ENCODE results near the gene SEMA4C. TPM values are rescaled to one million over a fixed set of nuclear protein-coding genes. Genes with fewer than 3 reads are reported as not detected.

The SEMA4C gene
- total RNA-seq, 2 experiments from 2014 or later = 0.06 to 0.19 TPM

DNA sequence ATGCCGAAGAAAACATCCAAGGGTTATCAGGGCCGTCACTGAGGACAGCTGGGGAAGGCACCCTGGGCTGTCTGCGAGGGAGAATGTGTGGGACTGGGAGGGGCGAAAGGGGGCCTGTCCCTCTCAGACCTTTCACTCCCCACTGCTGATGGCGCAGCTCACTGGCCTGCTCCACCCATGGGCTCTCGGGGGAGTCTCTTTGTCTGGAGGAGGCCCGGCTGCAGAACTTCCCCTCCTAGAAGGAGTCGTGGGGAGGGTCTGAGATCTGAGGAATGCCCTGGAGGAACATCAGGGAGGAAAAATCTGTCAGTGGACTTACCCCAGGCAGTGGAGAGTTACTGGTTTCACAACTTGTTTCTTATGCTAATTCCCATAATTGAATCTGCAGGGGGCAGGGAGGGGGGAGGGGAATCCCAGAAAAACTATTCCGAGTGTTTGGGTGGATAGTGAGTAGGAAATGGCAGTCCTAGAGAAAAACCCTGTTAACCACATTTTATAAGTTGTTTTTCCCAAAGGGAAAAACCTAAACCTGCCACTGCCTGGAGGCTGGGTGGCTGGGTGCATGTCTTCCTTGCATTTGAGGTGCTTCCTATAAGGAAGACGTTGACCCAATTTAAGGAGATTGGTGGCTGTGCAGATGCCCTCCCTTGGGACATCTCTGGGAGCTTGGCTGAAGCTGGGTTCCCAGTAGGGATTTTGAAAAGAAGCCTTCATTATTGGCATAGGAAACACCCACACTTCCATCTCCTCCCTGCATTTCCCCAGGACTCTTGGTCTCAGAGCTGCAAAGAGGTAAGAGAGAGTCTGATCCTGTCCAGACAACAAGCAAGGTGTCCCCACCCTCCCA lies 11.7 kb upstream of the SEMA4C start:
- POLR2A ChIA-PET = interaction anchor here (0.7 to 1.2 kb wide), 2 partner anchors 10 to 19 kb away, joined by 4 to 5 read pairs; no protein-coding TSS in a partner anchor
- no peak overlapping the region for H3K4me3 ChIP-seq (ENCODE audit: low read depth, low read length, poor library complexity, severe bottlenecking)
- no peaks in the 10 kb centered on the region for H3K4me1 ChIP-seq (ENCODE audit: insufficient read depth, low read length, poor library complexity, severe bottlenecking)
- no peaks in the 10 kb centered on the region for H3K9me3 ChIP-seq (ENCODE audit: low read length)
- BruUV-seq (replicated peaks) = no TSS peak
- no peaks in the 10 kb centered on the region for H3K36me3 ChIP-seq (ENCODE audit: insufficient read depth, low read length)
- H2AFZ ChIP-seq (ENCODE audit: low read length) = no peak overlapping the region
- intact Hi-C loops (cut with micrococcal nuclease; ENCODE audit: unreplicated experiment) = no loop called here
- CTCF ChIA-PET (ENCODE audit: unreplicated experiment) = no interaction called here
- TF ChIP-seq, protein P1, sequence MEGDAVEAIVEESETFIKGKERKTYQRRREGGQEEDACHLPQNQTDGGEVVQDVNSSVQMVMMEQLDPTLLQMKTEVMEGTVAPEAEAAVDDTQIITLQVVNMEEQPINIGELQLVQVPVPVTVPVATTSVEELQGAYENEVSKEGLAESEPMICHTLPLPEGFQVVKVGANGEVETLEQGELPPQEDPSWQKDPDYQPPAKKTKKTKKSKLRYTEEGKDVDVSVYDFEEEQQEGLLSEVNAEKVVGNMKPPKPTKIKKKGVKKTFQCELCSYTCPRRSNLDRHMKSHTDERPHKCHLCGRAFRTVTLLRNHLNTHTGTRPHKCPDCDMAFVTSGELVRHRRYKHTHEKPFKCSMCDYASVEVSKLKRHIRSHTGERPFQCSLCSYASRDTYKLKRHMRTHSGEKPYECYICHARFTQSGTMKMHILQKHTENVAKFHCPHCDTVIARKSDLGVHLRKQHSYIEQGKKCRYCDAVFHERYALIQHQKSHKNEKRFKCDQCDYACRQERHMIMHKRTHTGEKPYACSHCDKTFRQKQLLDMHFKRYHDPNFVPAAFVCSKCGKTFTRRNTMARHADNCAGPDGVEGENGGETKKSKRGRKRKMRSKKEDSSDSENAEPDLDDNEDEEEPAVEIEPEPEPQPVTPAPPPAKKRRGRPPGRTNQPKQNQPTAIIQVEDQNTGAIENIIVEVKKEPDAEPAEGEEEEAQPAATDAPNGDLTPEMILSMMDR (conservative IDR thresholded peaks at IDR 0.05; ENCODE audit: low read length) = no peak
- no peak for DNase-seq (ENCODE audit: low spot score)
- no peaks in the 10 kb centered on the region for H3K79me2 ChIP-seq (ENCODE audit: insufficient read depth, low read depth, low read length)
- H4K20me1 ChIP-seq (ENCODE audit: insufficient read depth, low read length) = no peaks in the 10 kb centered on the region
- no peaks in the 10 kb centered on the region for H3K9me2 ChIP-seq (ENCODE audit: insufficient read depth, low read length)
- no peak overlapping the region for H3K27ac ChIP-seq (ENCODE audit: low read depth, low read length, poor library complexity, severe bottlenecking)
- H3K4me2 ChIP-seq (ENCODE audit: low read length) = no peak overlapping the region

DNA sequence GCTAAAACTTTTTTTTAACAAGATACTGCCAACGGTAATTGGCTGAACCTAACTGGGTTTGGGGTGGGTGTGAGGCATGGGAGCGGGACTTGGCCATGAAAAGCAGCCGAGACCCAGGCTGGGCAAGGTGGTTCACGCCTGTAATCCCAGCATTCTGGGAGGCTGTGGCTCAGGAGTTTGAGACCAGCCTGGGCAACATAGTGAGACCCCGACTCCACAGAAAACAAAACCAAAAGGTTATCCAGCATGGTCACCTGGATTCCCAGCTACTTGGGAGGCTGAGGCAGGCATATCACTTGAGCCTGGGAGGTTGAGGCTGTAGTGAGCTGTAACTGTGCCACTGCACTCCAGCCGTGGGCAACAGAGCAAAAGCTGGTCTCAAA lies 11.0 kb upstream of the SEMA4C start:
- no peaks in the 10 kb centered on the region for H3K79me2 ChIP-seq (ENCODE audit: insufficient read depth, low read depth, low read length)
- no TSS peak for BruUV-seq (replicated peaks)
- DNase-seq (ENCODE audit: low spot score) = no peak
- H2AFZ ChIP-seq (ENCODE audit: low read length) = no peak overlapping the region
- H3K27ac ChIP-seq (ENCODE audit: low read depth, low read length, poor library complexity, severe bottlenecking) = no peak overlapping the region
- CTCF ChIA-PET (ENCODE audit: unreplicated experiment) = no interaction called here
- POLR2A ChIA-PET = interaction anchor here (0.6 to 1.2 kb wide), 3 partner anchors 10 to 101 kb away, joined by 3 to 5 read pairs (median 4); no protein-coding TSS in a partner anchor
- H3K4me2 ChIP-seq (ENCODE audit: low read length) = no peak overlapping the region
- no peak overlapping the region for H3K4me3 ChIP-seq (ENCODE audit: low read depth, low read length, poor library complexity, severe bottlenecking)
- no peaks in the 10 kb centered on the region for H4K20me1 ChIP-seq (ENCODE audit: insufficient read depth, low read length)
- TF ChIP-seq, protein P1 (conservative IDR thresholded peaks at IDR 0.05; ENCODE audit: low read length) = no peak
- TF ChIP-seq EZH2phosphoT487 (IDR thresholded peaks at IDR 0.05; ENCODE audit: borderline replicate concordance, low read depth, low read length) = no peak
- H3K9me2 ChIP-seq (ENCODE audit: insufficient read depth, low read length) = no peaks in the 10 kb centered on the region
- H3K36me3 ChIP-seq (ENCODE audit: insufficient read depth, low read length) = no peaks in the 10 kb centered on the region
- intact Hi-C loops (cut with micrococcal nuclease; ENCODE audit: unreplicated experiment) = no loop called here
- H3K9me3 ChIP-seq (ENCODE audit: low read length) = no peaks in the 10 kb centered on the region
- H3K4me1 ChIP-seq (ENCODE audit: insufficient read depth, low read length, poor library complexity, severe bottlenecking) = no peaks in the 10 kb centered on the region

DNA sequence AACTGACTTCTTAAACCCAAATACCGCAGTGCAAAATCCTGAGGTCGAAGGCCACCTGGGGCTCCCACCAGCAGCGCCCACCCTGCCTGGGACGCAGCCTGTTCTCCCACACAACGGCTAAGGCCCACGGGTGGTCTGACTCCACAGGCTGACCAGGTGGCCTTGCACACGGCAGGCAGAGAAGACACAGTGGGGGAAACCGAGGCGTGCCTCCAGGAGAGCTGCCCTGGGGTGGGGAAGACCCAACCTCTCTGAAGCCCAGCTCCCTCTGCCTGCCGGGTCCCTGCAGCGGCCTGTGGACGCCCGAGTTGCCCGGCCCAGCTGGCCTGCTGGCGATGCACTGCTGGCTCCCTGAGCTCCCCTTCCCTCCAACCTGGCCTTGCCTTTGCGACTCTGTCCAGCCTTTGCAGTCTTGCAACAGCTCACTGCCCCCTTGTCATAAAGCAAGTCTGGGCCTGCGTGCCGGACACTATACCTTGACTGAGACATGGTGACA lies 9.7 kb upstream of the SEMA4C start:
- no peak for DNase-seq (ENCODE audit: low spot score)
- TF ChIP-seq EZH2phosphoT487 (IDR thresholded peaks at IDR 0.05; ENCODE audit: borderline replicate concordance, low read depth, low read length) = no peak
- TF ChIP-seq, protein P1 (conservative IDR thresholded peaks at IDR 0.05; ENCODE audit: low read length) = no peak
- H3K27ac ChIP-seq (ENCODE audit: low read depth, low read length, poor library complexity, severe bottlenecking) = no peak overlapping the region
- H4K20me1 ChIP-seq (ENCODE audit: insufficient read depth, low read length) = no peaks in the 10 kb centered on the region
- peaks cover under 1% of the 10 kb centered on the region for H3K4me1 ChIP-seq (ENCODE audit: insufficient read depth, low read length, poor library complexity, severe bottlenecking)
- H3K4me2 ChIP-seq (ENCODE audit: low read length) = no peak overlapping the region
- H3K36me3 ChIP-seq (ENCODE audit: insufficient read depth, low read length) = no peaks in the 10 kb centered on the region
- H3K4me3 ChIP-seq (ENCODE audit: low read depth, low read length, poor library complexity, severe bottlenecking) = no peak overlapping the region
- H3K79me2 ChIP-seq (ENCODE audit: insufficient read depth, low read depth, low read length) = no peaks in the 10 kb centered on the region
- BruUV-seq (replicated peaks) = no TSS peak
- POLR2A ChIA-PET = no interaction called here
- CTCF ChIA-PET (ENCODE audit: unreplicated experiment) = no interaction called here
- H3K9me2 ChIP-seq (ENCODE audit: insufficient read depth, low read length) = no peaks in the 10 kb centered on the region
- no peaks in the 10 kb centered on the region for H3K9me3 ChIP-seq (ENCODE audit: low read length)
- intact Hi-C loops (cut with micrococcal nuclease; ENCODE audit: unreplicated experiment) = no loop called here
- no peak overlapping the region for H2AFZ ChIP-seq (ENCODE audit: low read length)
